Measurements from ENCODE around the gene IFI27.

DNA sequence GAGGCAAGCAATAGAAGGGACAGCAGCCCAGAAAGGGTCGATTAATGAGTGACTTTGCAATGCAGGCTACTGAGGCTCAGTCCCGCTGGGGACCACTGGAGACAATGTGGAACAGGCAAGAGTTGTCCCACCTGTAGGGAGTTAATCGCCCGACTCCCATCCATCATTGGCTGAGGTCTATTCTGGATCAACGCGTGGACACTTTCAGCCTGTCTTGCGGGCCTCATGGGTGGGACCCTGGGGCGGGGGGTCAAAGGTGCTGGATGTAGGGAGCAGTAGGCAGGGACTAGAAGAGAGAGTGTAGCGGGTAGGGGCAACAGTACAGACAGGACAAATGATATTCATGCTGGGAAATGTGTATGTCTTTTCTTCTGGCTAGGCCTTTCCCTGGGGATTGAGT lies 12.8 kb downstream of the IFI27 start:
- TF ChIP-seq CTCF (IDR thresholded peaks at IDR 0.05) (no peak), EZH2 (IDR thresholded peaks at IDR 0.05; ENCODE audit: borderline replicate concordance, insufficient read depth, low read depth, low read length, poor library complexity, severe bottlenecking) (no peak)

All from B cell (primary cell).